Hepatocyte (in vitro differentiated cells): ENCODE data around the gene MAPK6. TPM values are rescaled to one million over a fixed set of nuclear protein-coding genes. Genes with fewer than 3 reads are reported as not detected.

Experiments
- DNase-seq: peaks from one replicate; pipeline ENCODE4 v3.0.0-alpha.2; 2016; ENCODE audit warnings: low spot score
- H2AFZ ChIP-seq: fragments of 200-600 bp; sonication (generic); 2 replicates; pipeline ENCODE4 v1.6.0; 2016; ENCODE audit warnings: antibody characterized with exemption, mild to moderate bottlenecking
- H3K27ac ChIP-seq: fragments of 200-600 bp; sonication (generic); 2 replicates; pipeline ENCODE4 v1.5.1; 2016; ENCODE audit warnings: mild to moderate bottlenecking
- H3K27me3 ChIP-seq: fragments of 200-600 bp; sonication (generic); 2 replicates; pipeline ENCODE4 v1.6.1; 2016
- H3K36me3 ChIP-seq: fragments of 200-600 bp; sonication (generic); replicated peaks from 2 replicates; pipeline ENCODE4 v1.5.1; 2016; ENCODE audit warnings: low read depth; ENCODE audit not compliant: insufficient read depth
- H3K4me1 ChIP-seq: fragments of 200-600 bp; sonication (generic); 2 replicates; pipeline ENCODE4 v1.5.1; 2016; ENCODE audit warnings: mild to moderate bottlenecking, moderate library complexity; ENCODE audit not compliant: insufficient read depth
- H3K4me2 ChIP-seq: fragments of 200-600 bp; sonication (generic); 2 replicates; pipeline ENCODE4 v1.6.0; 2016
- H3K4me3 ChIP-seq: fragments of 200-600 bp; sonication (generic); 2 replicates; pipeline ENCODE4 v1.5.1; 2016; ENCODE audit warnings: mild to moderate bottlenecking
- H3K79me2 ChIP-seq: fragments of 200-600 bp; sonication (generic); 2 replicates; pipeline ENCODE4 v1.6.0; 2017; ENCODE audit warnings: mild to moderate bottlenecking
- H3K9me2 ChIP-seq: fragments of 200-600 bp; sonication (generic); replicated peaks from 2 replicates; pipeline ENCODE4 v1.6.0; 2017; ENCODE audit warnings: mild to moderate bottlenecking; ENCODE audit not compliant: insufficient read depth
- H3K9me3 ChIP-seq: fragments of 200-600 bp; sonication (generic); 2 replicates; pipeline ENCODE4 v1.5.1; 2016; ENCODE audit warnings: low read depth, mild to moderate bottlenecking
- H4K20me1 ChIP-seq: fragments of 200-600 bp; sonication (generic); 2 replicates; pipeline ENCODE4 v1.6.0; 2016; ENCODE audit warnings: mild to moderate bottlenecking; ENCODE audit not compliant: insufficient read depth, poor library complexity, severe bottlenecking
- CTCF ChIP-seq: fragments of 200-600 bp; sonication (generic); IDR thresholded peaks from 2 replicates; pipeline ENCODE4 v1.5.1; 2016; ENCODE audit warnings: antibody characterized with exemption, mild to moderate bottlenecking; ENCODE audit not compliant: poor library complexity
- EZH2 ChIP-seq: fragments of 200-600 bp; sonication (generic); IDR thresholded peaks from 2 replicates; pipeline ENCODE4 v1.6.1; 2016; ENCODE audit warnings: antibody characterized with exemption, mild to moderate bottlenecking, borderline replicate concordance
- EZH2phosphoT487 ChIP-seq: fragments of 200-600 bp; sonication (generic); IDR thresholded peaks from one replicate; pipeline ENCODE4 v1.6.1; 2018; ENCODE audit warnings: antibody characterized with exemption, mild to moderate bottlenecking, low read depth, moderate library complexity; ENCODE audit not compliant: unreplicated experiment, severe bottlenecking
- WGBS: methylation state at CpG from one replicate; pipeline ENCODE4 v1.1.6; 2016; ENCODE audit warnings: low lambda C conversion rate; ENCODE audit errors: missing lambda C conversion rate; 5-methylcytosine and 5-hydroxymethylcytosine counted together
- polyA plus RNA-seq: library from polyadenylated mRNA; unstranded; fragments of >200 nt; fragmentation: Nextera tagmentation; extraction: Ambion mirVana; gene quantifications from 2 replicates; pipeline ENCODE4 v1.2.1, GENCODE V29; 2016
- total RNA-seq: library from RNA; depleted of rRNA; stranded (reverse); fragments of >200 nt; gene quantifications from 2 replicates; pipeline ENCODE4 v1.2.3, GENCODE V29; 2014

The MAPK6 gene
- total and polyA plus RNA-seq, 2 experiments from 2014 or later = 37.8 to 123 TPM

GRCh38 chr15:52056001-52056400 lies 37.0 kb downstream of the MAPK6 start:
- Histone ChIP-seq H3K4me2 (no peak overlapping the region), H3K27ac (no peak overlapping the region), H3K27me3 (no peaks in the 10 kb centered on the region), H3K4me1 (no peaks in the 10 kb centered on the region), H3K4me3 (no peak overlapping the region), H3K79me2 (peaks cover 35% of the 10 kb centered on the region), H3K9me3 (no peaks in the 10 kb centered on the region), H2AFZ (no peak overlapping the region), H3K36me3 (no peaks in the 10 kb centered on the region), H4K20me1 (no peaks in the 10 kb centered on the region), H3K9me2 (no peaks in the 10 kb centered on the region)
- TF ChIP-seq EZH2phosphoT487 = no peak
- TF ChIP-seq EZH2 = no peak
- TF ChIP-seq CTCF = no peak
- DNase-seq = no peak
- 97% methylated on average over 1 of the region's 1 CpG for WGBS

- Histone ChIP-seq H3K27me3 (no peaks in the 10 kb centered on the region), H3K4me3 (no peak overlapping the region), H3K79me2 (peaks cover 34% of the 10 kb centered on the region), H3K9me2 (no peaks in the 10 kb centered on the region), H4K20me1 (no peaks in the 10 kb centered on the region), H2AFZ (no peak overlapping the region), H3K9me3 (no peaks in the 10 kb centered on the region), H3K27ac (no peak overlapping the region), H3K4me2 (no peak overlapping the region), H3K4me1 (no peaks in the 10 kb centered on the region), H3K36me3 (no peaks in the 10 kb centered on the region)
- TF ChIP-seq EZH2phosphoT487 (no peak), CTCF (no peak), EZH2 (no peak)
- DNase-seq = no peak
- 100% methylated on average over 3 of the region's 3 CpGs for WGBS
Observed at GRCh38 chr15:52056496-52056895, 37.5 kb downstream of the MAPK6 start.

DNA sequence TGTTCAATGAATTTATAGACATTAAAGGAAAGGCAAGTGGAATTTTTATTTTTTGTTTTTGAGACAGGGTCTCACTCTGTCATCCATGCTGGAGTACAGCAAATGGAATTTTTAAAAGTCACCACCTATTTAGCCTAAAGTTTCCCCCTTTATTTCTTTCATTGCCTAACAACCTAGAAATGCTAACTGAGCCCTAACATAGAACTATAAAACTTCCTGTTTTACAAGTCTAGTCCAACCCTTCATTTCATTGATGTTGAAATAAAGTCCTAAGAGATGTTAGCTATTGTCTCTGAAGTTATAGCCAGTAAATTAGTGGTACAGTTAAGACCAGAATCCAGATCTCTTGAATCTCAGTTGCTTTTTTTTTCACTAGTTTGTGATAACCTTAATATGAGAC lies 39.0 kb downstream of the MAPK6 start:
- H3K9me2 ChIP-seq = no peaks in the 10 kb centered on the region
- H3K79me2 ChIP-seq = peaks cover 26% of the 10 kb centered on the region
- H3K4me2 ChIP-seq = no peak overlapping the region
- H4K20me1 ChIP-seq = no peaks in the 10 kb centered on the region
- H2AFZ ChIP-seq = no peak overlapping the region
- H3K36me3 ChIP-seq = no peaks in the 10 kb centered on the region
- DNase-seq = no peak
- no peak overlapping the region for H3K27ac ChIP-seq
- H3K4me1 ChIP-seq = no peaks in the 10 kb centered on the region
- no peak overlapping the region for H3K4me3 ChIP-seq
- no peaks in the 10 kb centered on the region for H3K27me3 ChIP-seq
- no peaks in the 10 kb centered on the region for H3K9me3 ChIP-seq
- no peak for TF ChIP-seq EZH2

- no peak for DNase-seq
- 94% methylated on average over 1 of the region's 1 CpG for WGBS
- no peak overlapping the region for H3K27ac ChIP-seq
- no peaks in the 10 kb centered on the region for H3K36me3 ChIP-seq
- no peak for TF ChIP-seq CTCF
- no peak for TF ChIP-seq EZH2
- no peak for TF ChIP-seq EZH2phosphoT487
- no peaks in the 10 kb centered on the region for H3K4me1 ChIP-seq
- no peaks in the 10 kb centered on the region for H3K9me3 ChIP-seq
- no peaks in the 10 kb centered on the region for H3K27me3 ChIP-seq
- H3K4me2 ChIP-seq = no peak overlapping the region
- no peaks in the 10 kb centered on the region for H4K20me1 ChIP-seq
- H3K79me2 ChIP-seq = peaks cover 14% of the 10 kb centered on the region
- H2AFZ ChIP-seq = no peak overlapping the region
- no peak overlapping the region for H3K4me3 ChIP-seq
- H3K9me2 ChIP-seq = no peaks in the 10 kb centered on the region
Observed at GRCh38 chr15:52060501-52060900, 41.5 kb downstream of the MAPK6 start.
